Fibroblast of skin of abdomen (primary cell): ENCODE data around the gene TMEM98.
A peak's percentile ranks its signal among the peaks of the same experiment; 100 is the strongest.
"Not testable (repeated sequence)": the region's sequence is repeated elsewhere in the genome, so short reads cannot be mapped to it uniquely, and the experiment has no call there.

Experiments used
- DNase-seq: peaks from one replicate; pipeline ENCODE4 v3.0.0-alpha.2; 2013

The TMEM98 gene

GRCh38 chr17:32915245-32915644 is 12.7 kb upstream of the TMEM98 start:
- DNase-seq = no peak

GRCh38 chr17:32916134-32916533 is 11.8 kb upstream of the TMEM98 start:
- no peak for DNase-seq

DNA sequence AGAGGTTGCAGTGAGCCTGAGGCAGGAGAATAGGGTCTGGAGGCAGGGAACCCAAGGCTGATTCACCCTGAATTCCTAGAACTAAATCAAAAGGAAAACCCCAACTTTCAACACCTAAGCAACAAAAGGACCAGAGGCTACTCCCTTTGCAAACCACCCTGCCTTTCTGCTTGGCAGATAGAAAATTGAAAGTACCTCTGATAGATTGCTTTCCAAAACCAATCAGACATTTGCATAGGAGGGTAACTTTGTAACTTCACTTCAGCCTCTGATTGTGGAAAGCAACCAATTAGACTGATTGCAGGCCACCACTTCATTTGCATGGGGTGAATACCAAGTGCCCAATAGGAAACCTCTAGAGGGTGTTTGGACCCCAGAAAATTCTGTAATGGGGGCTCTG is 10.9 kb upstream of the TMEM98 start:
- DNase-seq = no peak

- DNase-seq = no peak
Observed at GRCh38 chr17:32917842-32918241, 10.1 kb upstream of the TMEM98 start.

DNA sequence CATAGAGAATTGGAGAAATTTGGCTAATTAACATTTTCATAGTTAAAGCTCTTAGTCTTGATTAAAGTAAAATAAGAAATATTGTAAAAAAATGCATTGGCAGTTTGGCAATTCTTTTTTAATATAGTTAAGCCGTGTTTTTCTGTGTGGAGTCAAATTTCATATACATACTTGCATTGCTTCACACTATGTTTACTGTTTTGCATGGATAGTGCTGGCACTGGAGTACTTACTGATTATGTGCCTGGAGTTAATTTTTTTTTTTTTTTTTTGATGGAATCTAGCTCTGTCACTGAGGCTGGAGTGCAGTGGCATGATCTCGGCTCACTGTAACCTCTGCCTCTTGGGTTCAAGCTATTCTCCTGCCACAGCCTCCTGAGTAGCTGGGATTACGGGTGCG is 8.1 kb upstream of the TMEM98 start:
- not testable (repeated sequence) for DNase-seq

GRCh38 chr17:32920293-32920692 is 7.7 kb upstream of the TMEM98 start:
- DNase-seq = no peak

DNA sequence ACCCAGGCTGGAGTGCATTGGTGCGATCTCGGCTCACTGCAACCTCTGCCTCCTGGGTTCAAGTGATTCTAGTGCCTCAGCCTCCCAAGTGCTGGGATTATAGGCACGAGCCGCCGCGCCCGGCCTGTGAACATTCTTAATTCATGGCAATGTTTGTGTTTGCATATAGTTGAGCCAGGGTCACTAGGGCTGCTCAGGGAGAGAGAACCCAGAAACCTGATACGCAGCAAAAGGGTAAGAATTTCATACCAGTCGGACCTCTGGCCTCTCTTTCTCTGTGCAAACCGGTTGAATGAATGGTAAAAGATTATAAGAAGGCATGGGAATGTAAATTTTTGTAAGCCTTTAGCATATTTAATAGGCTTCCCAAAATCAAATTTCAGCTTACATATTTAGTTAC is 6.9 kb upstream of the TMEM98 start:
- DNase-seq = no peak

GRCh38 chr17:32923905-32924304 is 4.0 kb upstream of the TMEM98 start:
- DNase-seq = not testable (repeated sequence)

DNA sequence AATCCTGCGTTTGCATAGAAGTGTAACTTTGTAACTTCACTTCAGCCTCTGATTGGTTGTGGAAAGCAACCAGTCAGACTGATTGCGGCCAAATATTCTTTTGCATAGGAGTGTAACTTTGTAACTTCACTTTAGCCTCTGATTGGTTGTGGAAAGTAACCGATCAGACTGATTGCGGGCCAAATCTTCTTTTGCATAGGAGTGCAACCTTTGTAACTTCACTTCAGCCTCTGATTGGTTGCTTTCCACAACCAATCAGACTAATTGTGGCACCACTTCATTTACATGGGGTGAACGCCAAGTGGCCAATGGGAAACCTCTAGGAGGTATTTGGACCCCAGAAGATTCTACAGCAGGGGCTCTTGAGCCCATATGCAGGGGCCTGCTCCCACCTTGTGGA is 1.8 kb upstream of the TMEM98 start:
- DNase-seq = no peak

DNA sequence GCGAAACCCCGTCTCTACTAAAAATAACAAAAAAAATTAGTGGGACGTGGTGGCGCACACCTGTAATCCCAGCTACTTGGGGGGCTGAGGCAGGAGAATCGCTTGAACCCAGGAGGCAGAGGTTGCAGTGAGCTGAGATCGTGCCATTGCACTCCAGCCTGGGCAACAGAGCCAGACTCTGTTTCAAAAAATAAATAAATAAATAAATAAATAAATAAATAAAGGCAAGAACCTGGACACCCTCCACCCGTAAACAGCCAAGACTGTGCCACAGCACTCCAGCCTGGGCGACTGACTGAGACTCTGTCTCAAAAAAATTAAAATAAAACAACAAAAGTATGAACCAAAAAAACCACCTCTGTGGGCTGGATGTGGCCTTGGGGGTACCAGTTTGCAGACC is 1.2 kb upstream of the TMEM98 start:
- DNase-seq = not testable (repeated sequence)

GRCh38 chr17:32927201-32927723 is 691 bp upstream of the TMEM98 start:
- no peak for DNase-seq

- DNase-seq = no peak
Observed at GRCh38 chr17:32928586-32929535, 908 bp downstream of the TMEM98 start.

DNA sequence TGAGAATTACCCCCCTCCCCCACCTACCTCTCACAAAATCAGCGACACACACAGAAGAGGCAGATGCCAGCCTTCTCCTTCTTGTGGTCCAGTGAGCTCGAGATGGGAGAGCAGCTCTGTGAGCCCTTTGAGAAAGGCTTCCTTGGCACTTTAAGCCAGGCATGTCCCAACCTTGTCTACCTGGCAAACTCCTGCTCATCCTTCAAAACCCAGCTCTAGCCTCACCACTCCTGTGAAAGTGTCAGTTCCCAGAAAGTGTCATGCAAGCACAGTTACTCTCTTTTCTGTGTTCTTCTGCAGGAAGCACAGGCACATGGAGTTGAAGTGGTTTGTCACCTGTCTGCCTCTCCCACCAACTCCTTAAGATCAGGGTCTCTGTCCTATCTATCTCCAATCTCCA is 1.6 kb downstream of the TMEM98 start:
- no peak for DNase-seq

DNA sequence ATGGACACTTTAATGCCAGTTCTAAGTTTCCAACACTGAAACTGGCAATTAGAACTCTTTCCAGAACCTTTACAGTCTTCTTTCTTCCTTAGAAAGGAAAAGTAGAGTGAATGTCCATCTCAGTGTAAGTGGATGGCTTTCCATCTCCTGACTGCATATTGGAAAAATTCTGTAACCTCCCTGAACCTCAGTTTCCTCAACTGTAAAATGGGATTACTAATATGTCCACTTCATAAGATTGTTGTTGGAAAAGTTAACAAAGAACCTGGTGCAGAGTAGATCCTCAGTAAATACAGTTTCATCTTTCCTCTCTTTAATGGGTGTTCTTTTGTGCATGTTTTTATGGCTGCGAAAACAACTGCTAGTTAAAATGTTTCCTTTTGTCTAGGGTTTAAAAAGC is 2.6 kb downstream of the TMEM98 start:
- DNase-seq = no peak

- DNase-seq = no peak
Observed at GRCh38 chr17:32931686-32932085, 3.7 kb downstream of the TMEM98 start.

- DNase-seq = no peak
Observed at GRCh38 chr17:32933881-32934280, 5.9 kb downstream of the TMEM98 start.

- no peak for DNase-seq
Observed at GRCh38 chr17:32935726-32936125, 7.8 kb downstream of the TMEM98 start.

DNA sequence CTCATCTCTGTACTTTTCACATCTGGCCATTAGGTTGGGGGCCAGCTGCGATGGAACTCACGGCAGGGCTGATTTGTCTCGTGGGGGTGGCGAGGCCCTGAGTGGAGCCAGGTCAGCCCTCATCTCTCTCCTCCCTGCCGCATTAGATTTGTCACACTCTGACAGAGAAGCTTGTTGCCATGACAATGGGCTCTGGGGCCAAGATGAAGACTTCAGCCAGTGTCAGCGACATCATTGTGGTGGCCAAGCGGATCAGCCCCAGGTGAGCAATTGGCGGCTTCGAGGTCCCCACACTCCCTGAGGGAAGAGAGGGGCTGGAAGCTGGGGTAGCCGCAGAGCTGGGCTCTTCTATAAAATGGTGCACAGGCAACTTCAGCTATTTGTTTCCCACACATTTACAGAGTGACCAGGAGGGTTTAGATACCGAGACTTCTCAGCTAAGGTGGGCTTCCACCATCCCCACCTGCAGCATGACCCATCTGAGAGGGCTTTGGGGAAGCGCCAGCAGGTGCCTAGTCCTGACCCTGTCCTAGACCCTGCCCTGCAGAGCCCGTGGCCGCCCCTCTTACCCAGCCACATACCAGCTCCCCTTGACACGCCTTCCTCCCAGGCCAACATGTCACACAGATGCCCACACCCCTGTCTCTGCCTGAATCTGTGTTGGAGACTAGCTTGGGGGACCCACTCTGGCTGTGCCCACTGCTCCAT is 8.4 kb downstream of the TMEM98 start:
- no peak for DNase-seq

DNA sequence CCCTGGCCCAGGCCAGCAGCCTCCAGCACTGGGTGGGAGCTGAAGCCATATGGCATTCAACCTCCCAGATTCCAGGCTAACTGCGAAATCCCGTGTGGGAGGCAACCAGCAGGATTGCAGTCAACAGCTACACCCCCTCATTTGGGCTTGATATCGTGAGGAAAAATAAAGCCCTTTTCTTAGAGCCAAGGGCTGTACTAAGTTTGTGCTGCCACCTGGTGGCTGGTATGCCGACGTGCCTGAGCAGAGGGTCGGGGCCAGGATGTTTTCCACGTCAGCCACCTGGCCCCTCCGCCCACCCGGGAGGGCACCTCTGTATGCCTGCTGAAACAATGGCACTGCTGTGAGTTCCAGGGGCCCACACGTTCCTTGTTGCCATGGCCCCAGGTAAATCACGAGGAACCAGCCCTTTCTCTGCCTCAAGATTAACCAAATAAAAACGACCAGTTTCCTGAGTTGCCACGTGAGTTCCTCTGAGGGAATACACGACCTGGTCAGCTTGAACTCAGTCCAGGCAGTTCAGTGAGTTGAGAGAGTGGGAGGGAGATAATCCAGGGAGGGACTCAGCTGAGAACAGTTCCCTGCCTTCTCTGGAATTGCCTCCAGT is 9.0 kb downstream of the TMEM98 start:
- peak; percentile 57 for DNase-seq

GRCh38 chr17:32940706-32941390 is 12.9 kb downstream of the TMEM98 start:
- DNase-seq = no peak

- no peak for DNase-seq
Observed at GRCh38 chr17:32941419-32942032, 13.6 kb downstream of the TMEM98 start.

GRCh38 chr17:32943206-32943605 is 15.3 kb downstream of the TMEM98 start:
- DNase-seq = peak; percentile 33
